ENCODE measurements around the gene PLCB1.
"Not testable (repeated sequence)": the region's sequence is repeated elsewhere in the genome, so short reads cannot be mapped to it uniquely, and the experiment has no call there.

The PLCB1 gene

DNA sequence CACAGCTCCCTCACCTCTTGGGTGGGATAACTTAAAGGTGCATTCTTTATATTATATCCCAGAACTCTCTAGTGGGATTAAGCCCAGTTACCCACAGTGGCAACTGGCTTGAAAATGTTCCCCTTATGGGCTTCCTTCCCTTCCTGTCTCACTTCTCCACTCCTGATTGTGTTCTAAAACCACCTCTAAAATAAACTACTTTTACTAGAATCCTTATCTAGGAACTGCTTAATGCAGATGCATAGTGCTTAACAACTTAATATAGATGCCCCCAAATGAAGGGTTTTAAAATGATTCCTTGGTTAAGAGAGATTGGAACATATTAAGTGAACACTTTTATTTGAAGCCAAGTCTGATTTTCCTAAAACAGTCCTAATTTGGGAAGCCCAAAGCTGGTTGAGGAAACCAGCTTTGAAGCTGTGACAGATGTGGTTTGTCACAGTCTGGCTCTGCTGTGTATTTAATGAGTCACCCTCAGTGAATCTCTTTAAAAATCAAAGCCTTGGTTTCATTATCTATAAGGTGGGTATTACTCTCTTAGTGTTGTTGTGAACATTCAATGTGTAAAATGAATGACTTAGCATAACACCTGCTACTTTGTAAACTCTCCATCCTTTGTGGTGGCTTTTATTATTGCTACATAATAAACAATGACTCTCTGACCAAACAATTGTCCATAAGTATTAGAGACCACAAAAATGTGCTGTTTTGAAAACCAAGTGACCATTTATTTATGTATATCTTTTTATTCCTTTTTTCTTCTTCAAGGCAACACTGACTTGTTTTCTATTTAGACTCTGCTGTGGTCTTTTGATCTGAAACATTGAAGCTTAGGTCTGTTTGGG, 24.4 kb downstream of the PLCB1 start:
- DNase-seq (ENCODE audit: low read depth in 2 of 2): no peak

DNA sequence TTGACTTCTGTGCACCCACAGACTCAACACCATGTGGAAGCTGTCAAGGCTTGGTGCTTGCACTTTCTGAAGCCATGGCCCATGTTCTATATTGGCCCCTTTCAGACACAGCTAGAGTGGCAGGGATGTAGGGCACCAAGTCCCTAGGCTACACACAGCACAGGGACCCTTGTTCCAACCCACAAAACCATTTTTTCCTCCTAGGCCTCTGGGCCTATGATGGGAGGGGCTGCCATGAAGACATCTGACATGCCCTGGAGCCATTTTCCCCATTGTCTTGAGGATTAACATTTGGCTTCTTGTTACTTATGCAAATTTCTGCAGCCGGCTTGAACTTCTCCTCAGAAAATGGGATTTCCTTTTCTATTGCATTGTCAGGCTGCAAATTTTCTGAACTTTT, 27.2 kb downstream of the PLCB1 start:
- not testable (repeated sequence) for DNase-seq (ENCODE audit: low read depth in 2 of 2)

DNA sequence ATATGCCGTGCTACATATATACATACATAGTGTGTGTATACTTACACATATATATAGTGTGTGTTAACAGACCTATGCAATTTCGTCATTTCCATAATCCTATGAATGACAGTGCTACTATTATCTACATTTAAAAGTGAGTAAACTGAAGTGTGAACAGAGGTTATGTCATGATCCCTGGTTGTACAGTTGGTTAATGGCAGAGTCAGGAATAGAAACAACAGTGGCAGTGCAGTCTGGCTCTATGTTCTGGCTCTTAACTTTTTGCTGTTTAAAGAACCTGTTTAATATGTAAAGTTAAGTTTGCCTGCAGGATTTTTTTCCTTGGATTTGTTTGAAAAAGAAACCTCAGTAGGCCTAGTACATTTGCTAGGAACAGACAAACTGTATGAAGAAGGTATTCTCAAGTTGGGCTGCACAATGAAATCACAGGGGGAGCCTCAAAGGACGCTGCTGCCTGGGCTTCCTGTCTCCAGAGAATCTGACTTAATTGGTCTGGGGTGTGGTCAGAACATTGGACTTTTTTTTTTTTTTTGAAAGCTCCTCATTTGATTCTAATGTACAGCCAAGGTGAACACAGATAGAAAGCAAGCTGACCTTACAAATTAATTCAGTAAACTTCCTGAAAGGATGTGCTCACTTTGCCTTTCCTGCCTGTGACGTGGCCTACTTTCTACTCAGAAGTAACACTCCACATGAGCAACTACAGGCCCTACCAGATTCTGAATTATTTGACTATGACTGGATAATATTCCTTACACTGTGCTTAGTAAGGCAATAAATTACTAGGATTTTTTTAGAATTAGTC, 29.4 kb downstream of the PLCB1 start:
- DNase-seq (ENCODE audit: low read depth in 2 of 2): no peak

DNA sequence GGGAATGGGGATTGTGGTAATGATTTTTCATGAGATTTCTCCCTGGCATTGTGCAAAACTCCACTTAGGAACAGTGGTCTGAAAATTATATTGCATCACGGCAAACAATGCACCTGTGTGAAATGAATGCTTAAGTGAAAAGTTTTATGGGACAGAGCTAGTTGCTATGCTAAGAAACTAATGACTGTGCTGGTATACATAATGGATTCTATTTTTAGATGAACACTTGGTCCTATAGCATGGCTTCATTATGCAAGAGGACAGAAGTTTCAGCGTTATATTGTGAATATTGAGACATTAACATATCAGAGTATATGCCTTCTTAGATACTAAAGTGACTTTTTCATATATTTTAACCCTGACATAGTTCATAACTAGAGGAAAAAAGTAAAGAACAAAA, 30.5 kb downstream of the PLCB1 start:
- DNase-seq (ENCODE audit: low read depth in 2 of 2): no peak

DNA sequence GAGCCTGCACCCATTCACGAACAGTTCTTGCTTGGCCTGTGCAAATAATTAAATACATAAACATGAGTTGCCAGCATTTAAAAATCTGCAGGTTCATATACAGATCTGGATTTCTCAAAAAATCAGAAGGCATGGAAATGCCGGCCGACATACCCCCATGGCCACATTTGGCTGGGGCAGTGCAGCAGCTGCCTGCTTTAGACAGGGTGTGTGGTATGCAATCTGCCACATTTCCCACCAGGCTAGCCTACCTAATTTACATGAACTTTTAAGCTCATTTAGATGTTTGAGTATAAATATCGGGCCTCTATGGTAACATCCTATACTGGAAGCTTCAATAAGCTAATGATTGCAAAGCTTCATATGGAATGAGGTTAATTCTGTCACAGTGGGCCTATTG, 31.5 kb downstream of the PLCB1 start:
- DNase-seq (ENCODE audit: low read depth in 2 of 2): no peak

DNA sequence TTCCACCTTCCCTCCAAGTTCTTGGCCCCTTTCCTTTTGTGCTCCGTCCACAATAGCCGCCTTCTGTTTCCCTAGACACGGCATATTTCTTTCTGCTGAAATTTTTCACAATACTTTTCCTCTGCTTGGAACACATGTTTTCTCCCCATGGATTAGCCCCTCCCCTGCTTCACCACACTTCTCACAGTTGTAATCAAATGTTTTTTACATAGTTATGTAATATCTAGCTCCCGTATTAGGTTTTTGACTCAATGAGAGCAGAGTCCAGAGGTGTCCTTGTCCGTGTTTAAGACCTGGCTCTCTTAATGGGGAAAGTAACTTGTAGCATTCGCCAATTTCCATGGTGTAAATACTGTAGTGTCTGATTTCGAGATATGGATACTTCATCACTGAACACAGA, 34.7 kb downstream of the PLCB1 start:
- no peak for DNase-seq (ENCODE audit: low read depth in 2 of 2)

DNA sequence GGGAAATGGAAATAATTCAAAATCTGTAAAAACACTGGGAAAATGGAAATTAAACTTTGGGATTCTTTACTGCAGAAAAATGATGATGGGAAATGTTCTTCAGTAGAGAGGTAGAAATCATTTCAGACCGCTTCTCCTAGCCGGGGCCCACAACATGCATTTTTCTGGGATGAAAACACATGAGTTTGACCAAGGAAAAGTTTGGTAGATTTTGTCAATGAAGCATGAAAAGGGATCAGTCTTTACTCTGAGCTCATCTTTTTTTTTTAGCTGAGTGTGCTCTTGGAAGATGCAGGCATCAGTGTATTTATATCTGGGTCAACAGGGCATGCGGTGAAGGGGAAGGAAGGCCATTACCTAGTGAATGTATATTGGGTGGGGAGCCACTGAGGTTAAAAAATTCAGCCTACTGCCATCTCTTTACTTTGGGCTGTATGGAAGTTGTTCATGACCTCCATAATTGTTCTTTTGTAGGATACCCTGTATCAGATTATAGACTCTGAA, 36.8 kb downstream of the PLCB1 start:
- DNase-seq (ENCODE audit: low read depth in 2 of 2): no peak

DNA sequence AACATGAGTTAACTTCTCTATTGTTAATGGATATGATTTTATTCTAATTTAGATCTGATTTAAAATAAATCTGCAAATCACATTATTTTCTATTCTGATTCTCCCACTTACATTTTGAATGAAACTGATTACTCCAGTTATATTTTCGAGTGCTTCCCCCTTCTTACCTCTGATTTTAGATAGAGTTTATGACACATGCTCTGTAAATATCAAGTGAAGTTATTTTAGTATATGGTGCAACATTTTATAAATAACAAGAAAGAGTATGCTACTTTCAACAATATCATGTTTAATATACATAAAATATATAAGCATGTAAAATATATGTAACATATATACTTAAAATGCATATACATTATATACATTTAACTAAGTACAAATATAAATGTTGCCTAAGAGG, 38.9 kb downstream of the PLCB1 start:
- no peak for DNase-seq (ENCODE audit: low read depth in 2 of 2)

DNA sequence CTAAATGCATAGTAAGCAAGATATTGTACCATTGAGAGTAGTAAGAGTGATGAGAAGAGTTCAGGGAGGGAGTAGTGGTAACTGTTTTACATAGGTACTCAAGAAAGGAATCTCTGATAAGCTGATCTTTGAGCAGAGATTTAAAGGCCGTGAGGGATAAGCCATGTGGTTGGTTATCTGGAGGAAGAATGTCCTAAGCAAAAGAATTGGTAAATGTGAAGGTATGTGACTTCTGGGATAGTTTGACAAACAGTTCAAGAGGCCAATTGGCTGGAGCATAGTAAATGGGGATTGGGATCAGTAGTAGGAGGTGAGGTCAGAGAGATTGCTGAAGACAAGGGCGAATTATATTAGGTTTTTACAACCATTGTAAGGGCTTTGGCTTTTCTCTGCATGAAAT, 40.1 kb downstream of the PLCB1 start:
- no peak for DNase-seq (ENCODE audit: low read depth in 2 of 2)

DNA sequence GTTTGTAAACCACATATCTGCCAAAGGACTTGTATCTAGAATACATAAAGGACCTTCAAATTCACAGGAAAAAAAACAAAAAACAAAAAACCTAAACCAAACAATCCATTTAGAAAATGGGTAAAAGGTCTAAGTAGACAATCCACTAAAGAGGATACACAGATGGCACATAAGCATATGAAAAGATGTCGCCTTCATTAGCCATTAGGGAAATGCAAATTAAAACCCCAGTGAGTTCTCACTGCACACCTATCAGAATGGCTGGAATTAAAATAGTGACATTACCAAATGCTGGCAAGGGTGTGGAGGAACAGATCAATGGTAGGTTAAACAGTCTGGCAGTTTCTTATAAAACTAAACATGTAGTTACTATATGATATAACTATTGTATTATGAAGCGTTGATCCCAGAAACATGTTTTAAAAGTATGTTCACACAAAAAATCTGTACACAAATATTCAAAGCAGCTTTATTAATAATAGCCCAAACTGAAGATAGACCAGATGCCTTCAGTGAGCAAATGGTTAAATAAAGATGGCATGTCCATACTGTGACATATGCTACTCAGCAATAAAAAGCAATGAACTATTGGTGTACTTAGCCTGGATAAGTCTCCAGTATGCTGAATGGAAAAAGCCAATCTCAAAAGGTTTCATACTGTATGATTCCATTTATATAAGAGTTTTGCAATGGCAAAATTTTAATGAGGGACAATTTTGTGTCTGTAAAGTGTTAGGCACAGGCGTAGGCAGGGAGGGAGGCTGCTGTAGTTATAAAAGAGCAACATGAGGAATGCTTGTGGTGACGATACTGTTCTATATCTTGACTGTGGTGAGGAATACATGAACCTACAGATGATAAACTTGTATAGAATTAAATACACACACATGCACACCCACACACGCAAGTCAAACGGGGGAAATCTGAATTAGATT, 43.9 kb downstream of the PLCB1 start:
- no peak for DNase-seq (ENCODE audit: low read depth in 2 of 2)

DNA sequence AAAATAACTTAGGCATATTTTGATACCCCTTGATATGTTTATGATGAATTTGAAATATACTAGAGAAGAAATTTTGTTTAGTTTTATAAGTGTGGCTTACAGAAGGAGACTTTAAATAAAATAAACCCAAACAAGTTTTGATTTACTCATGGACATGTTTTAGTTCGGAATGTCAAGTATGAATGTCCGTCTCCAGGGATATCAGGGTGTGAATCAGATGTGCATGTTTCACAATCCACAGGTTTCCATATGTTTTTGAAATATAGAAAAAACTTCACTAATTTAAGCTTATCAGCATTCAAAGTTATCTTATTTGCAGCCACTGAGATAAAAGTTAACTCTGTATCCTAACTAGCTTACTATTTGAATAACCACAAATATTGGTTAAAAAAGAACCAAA, 51.5 kb downstream of the PLCB1 start:
- no peak for DNase-seq (ENCODE audit: low read depth in 2 of 2)

DNA sequence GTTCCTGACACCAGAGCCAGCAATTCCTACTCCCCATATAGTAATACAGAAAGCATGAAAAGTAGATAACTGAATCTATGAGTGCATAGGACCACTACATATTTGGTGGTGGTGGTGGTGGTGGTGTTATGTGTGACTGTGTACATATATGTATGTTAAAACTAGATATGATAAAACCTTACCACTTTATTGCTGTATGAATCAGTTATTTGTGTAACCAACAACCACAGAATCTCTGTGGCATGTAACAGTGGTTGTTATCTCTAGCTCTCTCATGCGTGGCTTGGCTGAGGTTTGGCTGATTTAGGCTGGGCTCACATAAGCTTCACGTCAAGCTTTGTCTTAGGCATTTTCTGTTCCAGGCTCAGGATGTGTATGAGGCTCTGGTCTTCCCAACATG, 55.7 kb downstream of the PLCB1 start:
- no peak for DNase-seq (ENCODE audit: low read depth in 2 of 2)

DNA sequence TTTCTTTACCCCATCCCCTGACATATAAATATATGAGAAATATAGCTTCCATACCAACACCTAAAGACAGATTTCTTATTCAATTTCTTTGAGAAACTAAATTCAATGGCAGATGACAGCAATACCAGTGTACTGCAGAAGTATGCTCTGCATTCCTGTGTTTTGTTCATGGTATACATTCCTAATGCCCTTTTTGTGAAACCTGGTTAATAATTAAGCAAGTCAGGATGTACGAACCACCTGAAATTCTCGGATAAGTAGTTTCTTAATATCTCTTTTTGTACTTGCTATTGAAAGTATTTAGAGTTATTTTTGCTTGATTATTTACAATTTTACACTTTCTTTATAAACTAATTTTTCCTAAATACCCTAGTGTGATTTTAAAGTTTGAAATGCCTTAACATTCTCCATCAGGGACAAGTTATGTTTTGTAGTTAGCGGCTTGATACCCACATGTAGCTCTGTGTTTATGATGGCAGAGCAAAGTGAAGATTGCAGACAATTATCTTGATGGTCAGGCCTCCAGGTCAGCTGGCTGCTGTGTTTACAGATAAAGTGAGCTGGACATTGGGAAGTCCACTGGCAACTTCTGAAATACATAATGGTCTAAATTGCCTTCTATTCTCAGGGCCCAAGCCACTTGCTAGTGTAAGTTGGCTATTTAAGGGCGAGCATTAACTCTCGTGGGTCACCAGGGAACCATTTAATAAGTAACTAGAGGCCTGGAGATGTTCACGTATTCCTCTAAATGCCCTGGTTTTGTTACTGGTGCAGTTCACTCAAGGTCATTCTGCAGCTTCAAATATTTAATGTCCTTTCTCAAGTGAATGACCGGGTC, 58.2 kb downstream of the PLCB1 start:
- DNase-seq (ENCODE audit: low read depth in 2 of 2): no peak

DNA sequence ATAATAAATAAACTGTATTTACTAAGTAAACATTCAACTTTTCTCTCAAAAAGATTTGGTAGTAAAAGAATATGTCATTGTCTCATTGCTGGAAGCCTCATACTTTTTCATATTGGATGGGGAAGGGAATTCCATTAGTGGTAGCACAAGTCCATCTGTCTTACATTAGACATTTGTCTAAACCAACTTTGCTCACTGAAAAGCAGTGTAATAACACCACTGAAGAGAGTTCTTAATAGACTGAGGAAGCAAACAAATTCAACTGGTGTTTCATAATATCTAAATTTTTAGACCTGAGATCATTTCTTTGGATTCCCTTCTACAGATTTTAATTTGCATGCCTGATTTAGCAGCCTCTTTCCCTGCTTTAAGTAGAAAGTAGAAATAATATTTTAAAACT, 62.7 kb downstream of the PLCB1 start:
- no peak for DNase-seq (ENCODE audit: low read depth in 2 of 2)

DNA sequence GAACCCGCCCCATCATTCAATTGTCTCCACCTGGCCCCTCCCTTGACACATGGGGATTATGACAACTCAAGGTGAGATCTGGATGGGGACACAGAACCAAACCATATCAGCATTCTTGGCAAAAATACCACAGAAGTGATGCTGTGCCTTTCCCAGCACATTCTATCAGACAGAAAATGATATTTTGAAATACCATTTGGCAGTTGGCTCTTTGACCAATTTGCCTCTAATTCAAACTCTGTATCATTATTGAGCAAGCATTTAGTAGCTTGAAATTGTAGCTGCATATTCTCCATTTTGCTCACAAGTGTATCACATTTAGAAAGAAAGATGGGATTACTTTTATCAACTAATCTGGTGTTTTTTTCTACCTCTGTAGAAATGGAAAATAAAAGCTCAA, 64.0 kb downstream of the PLCB1 start:
- DNase-seq (ENCODE audit: low read depth in 2 of 2): no peak

DNA sequence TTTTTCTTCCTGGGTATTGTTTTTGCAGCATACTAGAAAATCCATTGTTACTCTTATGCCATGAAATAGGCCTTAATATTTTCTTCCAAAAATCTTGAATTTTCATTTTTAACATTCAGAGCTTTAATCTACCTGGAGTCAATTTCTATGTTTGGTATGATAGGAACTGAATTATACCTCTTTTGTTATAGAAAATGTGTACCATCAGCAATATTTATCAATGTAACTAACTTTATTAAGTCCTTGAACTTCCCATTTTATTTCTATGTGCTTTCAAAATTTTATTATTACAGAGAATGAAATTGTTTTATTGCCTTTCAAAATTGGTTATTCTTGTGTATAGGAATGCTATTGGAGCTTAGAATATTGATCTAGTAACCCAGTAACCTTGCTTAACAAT, 68.2 kb downstream of the PLCB1 start:
- no peak for DNase-seq (ENCODE audit: low read depth in 2 of 2)

DNA sequence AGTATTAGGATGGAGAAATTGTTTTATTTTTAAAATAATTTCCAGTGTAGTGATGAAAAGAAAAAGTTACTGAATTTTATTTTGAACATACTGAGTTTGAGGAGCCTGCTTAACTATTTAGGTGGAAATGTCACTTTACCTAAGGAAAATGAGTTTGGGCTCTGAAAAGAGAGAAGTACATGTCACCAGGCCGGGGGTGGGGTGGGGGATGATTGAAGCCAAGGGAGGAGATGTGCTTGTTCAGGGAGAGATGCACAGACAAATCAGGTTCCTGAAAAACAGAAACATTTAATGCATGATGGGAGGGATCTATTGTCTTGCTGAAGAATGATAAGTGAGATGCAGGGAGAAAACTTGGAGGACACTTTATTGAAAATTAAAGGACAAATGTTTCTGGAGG, 71.3 kb downstream of the PLCB1 start:
- DNase-seq (ENCODE audit: low read depth in 2 of 2): no peak

DNA sequence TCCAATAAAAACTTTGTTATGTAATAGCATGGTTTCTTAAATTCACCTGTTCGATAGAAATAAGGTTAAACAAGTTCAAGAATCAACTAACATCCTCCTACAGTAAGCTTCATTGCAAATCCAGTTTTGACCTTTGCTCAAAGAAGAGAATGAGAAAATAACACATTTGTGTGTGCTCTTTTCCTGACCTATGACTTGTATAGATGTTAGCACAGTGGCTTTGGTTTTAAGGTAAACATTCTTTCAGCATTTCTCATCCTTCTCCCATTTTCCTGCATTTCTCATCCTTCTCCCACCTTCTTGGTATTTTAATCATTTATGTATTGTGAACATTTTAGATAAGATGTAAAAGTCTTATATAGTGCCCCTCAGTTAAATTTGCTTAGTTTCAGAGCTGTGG, 73.9 kb downstream of the PLCB1 start:
- DNase-seq (ENCODE audit: low read depth in 2 of 2): no peak

DNA sequence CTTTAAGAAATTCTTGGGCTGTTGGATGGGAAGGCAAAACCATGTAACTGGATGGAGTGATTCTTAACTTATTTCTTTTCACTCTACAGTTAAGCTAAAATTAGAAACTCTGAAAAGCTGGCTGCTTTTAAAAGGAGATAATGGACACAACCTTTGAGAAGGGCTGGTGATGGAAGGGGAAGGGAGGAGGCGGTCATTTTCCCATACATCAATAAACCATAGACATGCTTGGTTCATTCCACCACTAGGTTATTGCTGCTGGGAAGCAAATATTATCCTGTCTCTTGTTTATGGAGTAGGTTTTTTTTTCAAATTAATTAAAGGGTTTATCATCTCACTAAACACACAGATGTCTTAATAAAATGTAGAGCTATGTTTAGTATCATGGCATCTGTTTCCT, 76.2 kb downstream of the PLCB1 start:
- DNase-seq (ENCODE audit: low read depth in 2 of 2): no peak

DNA sequence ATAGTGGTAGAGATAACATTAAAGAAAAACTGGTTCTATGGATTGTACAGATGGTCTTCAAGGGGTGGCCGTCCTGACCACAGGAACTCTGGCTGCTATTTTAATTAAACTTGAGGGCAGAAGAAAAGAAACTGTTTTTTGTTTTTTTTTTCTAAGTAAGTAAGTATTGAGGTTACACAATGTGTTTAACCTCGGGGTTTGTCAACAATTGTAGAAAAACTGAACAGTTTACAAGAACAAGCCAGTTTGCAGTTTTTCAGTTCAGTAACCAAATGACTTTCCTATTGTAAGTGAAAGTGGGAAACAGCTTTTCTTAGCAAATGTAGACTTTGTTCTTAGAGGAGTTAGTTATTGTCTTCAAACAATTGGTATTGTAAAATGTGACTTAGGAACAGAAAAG, 77.0 kb downstream of the PLCB1 start:
- no peak for DNase-seq (ENCODE audit: low read depth in 2 of 2)

DNA sequence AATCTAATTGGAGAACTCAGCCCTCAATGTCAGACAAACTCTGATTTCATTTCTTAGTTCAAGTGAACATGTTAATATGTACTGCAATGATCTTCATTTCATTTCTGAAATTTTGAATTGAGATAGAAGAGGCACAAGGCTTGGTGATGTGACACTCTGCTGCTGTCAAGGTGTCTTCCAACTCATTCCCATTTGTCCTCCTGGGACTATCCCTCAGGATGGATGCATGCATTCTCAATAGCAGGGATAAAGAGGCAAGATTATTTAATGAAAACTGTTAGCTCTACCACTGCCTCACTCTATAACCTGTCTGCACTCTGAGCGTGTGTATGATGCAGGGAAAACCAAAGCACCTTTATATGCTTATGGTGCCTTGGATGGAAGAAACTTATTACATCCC, 78.7 kb downstream of the PLCB1 start:
- DNase-seq (ENCODE audit: low read depth in 2 of 2): no peak
